ENCODE results near the gene KIAA0040.

- no peak for TF ChIP-seq CTCF (IDR thresholded peaks at IDR 0.05)
- TF ChIP-seq POLR2A (IDR thresholded peaks at IDR 0.05): no peak
These were observed 29.6 kb downstream of the KIAA0040 start for GRCh38 chr1:175162955-175163354.
